CD4-positive, alpha-beta T cell treated with Interleukin-17A for 4 hours (primary cell): Measurements from ENCODE around the gene FAP.

Source experiments
- DNase-seq: peaks from one replicate; pipeline ENCODE4 v3.0.0-alpha.2; 2020; ENCODE audit warnings: mixed read lengths

Gene FAP

DNA sequence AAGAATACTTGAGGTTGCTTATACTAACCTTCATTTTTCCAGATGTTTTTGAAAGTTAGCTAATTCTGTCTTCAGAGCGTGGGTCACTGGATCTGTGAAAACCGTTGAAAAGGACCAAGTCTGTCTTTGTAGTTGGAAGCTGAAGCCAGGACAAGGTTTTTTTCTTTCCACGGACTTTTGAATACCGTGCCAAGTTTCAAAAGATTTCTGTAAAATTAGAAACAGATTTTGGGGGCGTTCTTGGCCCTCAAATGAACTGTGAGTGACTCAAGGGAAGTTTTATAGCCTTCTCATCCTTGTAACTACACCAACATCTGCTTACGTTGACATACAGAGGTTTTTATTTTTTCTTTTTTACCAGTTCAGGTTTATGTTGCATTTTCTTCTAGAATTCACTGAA is at the start of gene FAP:
Gene FAP, minus strand, starts transcription at position 152 of the 400 bp plus-strand sequence. Its CDS starts 118 bp downstream, at position 34.
- DNase-seq: no peak

- DNase-seq: no peak
Observed at GRCh38 chr2:162291748-162292147, 48.5 kb upstream of the FAP start.

- DNase-seq: no peak
Observed at GRCh38 chr2:162282765-162283425, 39.6 kb upstream of the FAP start.

- DNase-seq: no peak
Observed at GRCh38 chr2:162280654-162281053, 37.4 kb upstream of the FAP start.

DNA sequence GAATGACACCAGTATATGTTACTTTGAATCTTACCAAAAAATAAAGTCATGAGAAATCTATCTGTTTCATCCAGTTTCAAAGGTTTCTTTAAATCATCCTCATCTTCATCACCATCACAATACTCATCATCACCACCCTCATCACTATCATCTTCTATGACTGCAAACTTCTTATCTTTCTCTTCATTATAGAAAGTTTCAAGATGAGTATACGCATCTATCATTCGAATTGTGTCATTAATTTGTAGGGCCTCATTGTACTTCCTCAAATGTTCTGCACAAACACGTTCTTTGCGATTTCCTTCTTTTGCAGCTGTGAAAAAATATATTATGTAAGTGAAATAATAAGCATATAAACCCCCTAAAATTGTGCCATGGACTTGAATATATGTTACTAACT is 34.1 kb upstream of the FAP start:
- DNase-seq: no peak

DNA sequence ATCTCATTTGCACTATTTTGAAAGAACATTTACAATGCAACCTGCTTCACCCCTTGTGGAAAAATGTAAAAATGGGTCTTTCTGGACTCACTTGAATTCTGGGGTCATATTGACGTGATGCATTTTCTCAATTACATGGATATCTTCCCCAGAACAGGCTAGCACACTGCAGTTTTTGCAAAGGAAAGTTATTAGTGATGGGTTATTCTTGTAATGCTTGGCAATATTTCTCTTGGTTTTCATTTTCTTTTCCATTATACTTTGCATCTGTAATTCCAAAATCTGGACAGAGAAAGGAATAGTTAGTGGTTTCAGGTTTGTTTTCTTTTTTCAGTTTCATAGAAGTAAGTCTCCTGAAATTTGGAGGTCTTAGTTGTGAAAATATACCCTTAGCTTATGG is 24.8 kb upstream of the FAP start:
- no peak for DNase-seq

DNA sequence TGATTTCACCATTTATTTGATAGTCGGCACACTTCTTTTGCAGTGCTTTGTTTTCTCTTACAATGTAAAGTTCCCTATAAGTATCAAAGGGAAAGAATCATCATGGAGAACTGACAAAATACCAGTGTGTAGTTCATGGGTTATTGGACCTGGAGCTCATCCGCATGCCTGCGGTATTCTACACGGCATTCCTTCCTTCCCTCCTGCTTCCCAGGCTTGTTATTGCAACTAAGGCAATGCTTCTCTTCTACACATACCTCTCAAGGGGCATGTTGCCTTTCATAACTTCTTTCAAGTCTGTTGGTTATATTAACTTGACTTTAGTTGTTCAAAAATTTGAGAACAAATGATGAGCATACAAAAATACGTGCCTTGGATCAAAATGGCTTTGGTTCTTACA is 24.3 kb upstream of the FAP start:
- no peak for DNase-seq

GRCh38 chr2:162266460-162266760 is 23.2 kb upstream of the FAP start:
- DNase-seq: no peak

- DNase-seq: no peak
Observed at GRCh38 chr2:162265666-162266459, 22.6 kb upstream of the FAP start.

GRCh38 chr2:162261032-162261945 is 18.0 kb upstream of the FAP start:
- DNase-seq: no peak

GRCh38 chr2:162258686-162259085 is 15.4 kb upstream of the FAP start:
- DNase-seq: no peak

DNA sequence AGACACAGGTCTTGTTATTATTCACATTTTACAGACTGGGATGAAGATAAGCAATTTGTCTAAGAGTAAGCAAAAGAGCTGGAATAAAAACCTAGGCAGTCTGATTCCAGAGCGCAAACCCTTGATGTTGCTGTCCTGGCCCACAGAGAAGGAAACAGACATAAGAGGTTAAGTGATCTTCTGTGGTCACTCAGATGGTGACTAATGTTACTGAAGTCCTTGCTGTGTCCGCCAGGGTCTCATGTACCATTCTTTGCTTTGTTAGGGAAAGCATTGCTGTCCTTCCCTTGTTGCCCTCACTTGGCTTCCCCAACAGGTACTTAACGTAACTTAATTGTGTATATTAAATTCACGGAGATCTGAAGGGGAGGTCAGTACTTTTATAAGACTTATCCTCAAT is 14.9 kb upstream of the FAP start:
- no peak for DNase-seq

- no peak for DNase-seq
Observed at GRCh38 chr2:162257425-162257824, 14.2 kb upstream of the FAP start.

DNA sequence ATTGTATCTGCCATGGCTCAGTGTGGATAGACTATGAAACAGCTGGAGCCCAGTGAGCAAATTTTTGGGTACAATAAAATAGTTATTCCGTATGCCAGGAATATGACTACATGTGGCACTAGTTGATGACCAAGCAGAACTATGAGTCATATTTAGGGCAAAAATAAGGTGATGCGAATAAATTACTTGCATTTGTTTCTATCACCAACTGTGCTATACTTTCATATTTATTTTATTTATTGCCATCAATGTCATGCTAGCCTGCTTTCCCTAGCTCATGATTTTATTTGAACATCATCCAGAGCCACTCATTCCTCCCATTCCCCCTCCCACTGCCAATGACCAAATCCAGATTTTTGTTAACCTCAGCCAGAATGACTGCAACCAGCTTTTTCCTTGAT is 13.3 kb upstream of the FAP start:
- DNase-seq: no peak

DNA sequence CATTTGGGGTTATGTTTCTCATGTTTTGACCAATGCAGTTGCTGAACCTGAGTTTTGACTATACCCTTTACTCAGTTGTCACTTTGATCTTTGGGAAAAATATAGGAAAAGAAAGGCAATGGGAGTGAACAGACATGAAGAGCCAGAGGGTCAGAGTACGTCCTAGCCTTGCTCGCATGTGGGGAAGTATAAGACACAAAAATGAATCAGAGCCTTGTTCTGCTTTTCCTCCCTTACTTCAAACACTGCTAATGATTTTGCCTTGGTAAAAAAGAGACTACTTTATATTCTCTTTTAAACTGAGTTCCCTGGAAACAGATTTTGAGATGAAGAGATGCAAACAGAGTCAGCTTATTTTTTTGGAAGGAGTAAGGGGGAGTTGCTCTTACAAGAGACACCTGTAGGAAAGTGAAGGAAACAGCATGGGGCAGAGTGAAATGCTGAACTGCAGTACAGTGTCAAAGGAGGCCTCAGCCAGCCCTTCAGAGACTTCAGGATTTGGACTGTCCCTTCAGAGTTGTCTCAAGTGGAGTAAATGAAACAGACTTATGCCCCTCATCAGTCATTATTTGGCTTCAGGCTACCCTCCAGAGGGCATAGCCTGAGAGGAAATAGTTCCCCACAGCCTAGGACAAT is 11.1 kb upstream of the FAP start:
- DNase-seq: no peak

- DNase-seq: no peak
Observed at GRCh38 chr2:162253435-162253834, 10.2 kb upstream of the FAP start.

- DNase-seq: no peak
Observed at GRCh38 chr2:162252153-162252552, 8.9 kb upstream of the FAP start.

DNA sequence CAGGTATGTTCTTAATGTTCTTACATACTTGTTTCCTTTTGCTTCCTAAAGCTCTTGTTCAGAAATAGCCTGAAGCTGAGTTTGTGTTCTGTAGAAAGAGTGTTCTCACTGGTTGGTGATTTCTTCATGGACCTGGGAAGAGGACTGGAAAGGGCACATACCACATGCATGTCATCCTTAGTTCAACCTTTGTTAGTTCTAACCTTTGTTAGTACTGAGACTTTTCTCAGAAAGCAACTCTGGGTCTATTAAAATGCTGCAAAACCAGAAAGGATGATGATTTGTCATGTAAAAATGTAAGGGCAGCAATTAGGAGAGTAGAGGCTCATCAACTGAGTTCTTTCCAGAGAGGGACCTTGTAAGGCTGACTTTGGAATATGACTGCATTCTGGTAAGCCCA is 2.5 kb upstream of the FAP start:
- no peak for DNase-seq

DNA sequence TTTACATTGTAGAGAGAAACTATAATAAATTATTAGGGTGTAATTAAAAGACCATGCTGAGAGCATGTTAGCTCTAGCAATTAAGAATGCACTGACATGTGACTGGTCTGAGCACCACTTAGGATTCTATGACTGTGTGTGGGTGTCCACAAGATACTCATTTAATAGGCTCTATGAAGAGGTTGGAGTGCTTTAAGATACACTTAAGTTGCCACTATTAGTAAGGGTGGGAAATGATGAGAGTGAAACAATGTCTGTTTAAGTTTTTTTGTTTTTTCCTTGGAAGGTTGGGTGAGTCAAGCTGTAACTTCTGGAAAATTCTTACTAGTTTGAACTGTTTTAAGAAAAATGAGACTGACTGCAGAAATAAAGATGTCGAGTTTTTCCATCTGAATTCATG is 1.8 kb upstream of the FAP start:
- DNase-seq: no peak

GRCh38 chr2:162244541-162245031 is 1.3 kb upstream of the FAP start:
- no peak for DNase-seq

GRCh38 chr2:162243715-162244114 is 470 bp upstream of the FAP start:
- DNase-seq: no peak

DNA sequence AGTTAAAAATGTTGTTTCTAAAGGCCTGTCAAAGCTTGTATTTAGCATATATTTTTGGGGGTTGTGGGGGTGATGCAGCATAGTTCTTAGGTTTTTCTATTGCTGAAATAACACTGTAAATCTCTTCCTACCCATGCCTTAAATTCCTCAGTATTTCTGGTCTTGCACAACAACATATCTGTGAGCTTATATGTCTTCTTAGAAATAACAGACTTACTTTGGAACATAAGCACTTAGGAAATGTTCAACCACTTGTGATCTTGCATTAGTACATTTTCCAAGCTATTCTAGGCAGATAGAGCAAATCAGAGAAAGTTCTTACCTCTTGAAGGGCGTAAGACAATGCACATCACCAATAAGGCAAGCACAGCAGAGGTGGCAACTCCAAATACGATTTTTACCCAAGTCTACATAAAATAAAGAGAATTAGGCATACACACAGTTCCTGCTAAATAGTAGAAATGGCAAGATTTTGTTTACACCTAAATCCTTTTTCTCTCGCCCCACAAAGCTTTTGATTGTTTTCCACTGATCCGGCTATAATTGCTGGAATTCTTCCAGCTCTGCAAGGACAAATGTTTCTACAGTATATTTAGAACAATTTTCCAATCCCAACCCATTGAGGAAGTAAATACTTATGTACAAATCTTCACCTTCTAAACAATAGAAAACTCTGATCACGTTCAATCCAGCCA is 512 bp downstream of the FAP start:
- DNase-seq: no peak
